Liver (tissue), 9 donors: Measurements from ENCODE around the gene ALG12. TPM values are rescaled to one million over a fixed set of nuclear protein-coding genes. Genes with fewer than 3 reads are reported as not detected.

Experiments
- DNase-seq: peaks from one replicate; pipeline ENCODE4 v3.0.0-alpha.2; 2017; ENCODE audit warnings: low spot score
- H3K27ac ChIP-seq, 2 donors: one replicate each; pipeline ENCODE4 v1.7.0; 2013; ENCODE audit warnings: inconsistent platforms in 2 of 2, low read length in 2 of 2, control low read depth in 1 of 2, low read depth in 1 of 2, mild to moderate bottlenecking in 1 of 2
- H3K27me3 ChIP-seq, 4 donors: one replicate each; pipeline versions ENCODE4 v1.6.1 to v1.7.0; 2013; ENCODE audit warnings: low read length in 3 of 4, inconsistent platforms in 1 of 4, mild to moderate bottlenecking in 1 of 4, moderate library complexity in 1 of 4; ENCODE audit not compliant: control insufficient read depth in 4 of 4, insufficient read depth in 4 of 4
- H3K36me3 ChIP-seq, 4 donors: one replicate each; pipeline versions ENCODE4 v1.6.1 to v1.7.0; 2013; ENCODE audit warnings: low read length in 3 of 4, mild to moderate bottlenecking in 3 of 4, low read depth in 1 of 4, moderate library complexity in 1 of 4; ENCODE audit not compliant: control insufficient read depth in 4 of 4, insufficient read depth in 3 of 4
- H3K4me1 ChIP-seq, 4 donors: one replicate each; pipeline versions ENCODE4 v1.6.1 to v1.7.0; 2013; ENCODE audit warnings: low read length in 3 of 4, mild to moderate bottlenecking in 3 of 4, moderate library complexity in 1 of 4; ENCODE audit not compliant: control insufficient read depth in 4 of 4, insufficient read depth in 4 of 4
- H3K4me3 ChIP-seq, 3 donors: one replicate each; pipeline versions ENCODE4 v1.6.1 to v1.7.0; 2013; ENCODE audit warnings: low read length in 3 of 3, control low read depth in 1 of 3, low read depth in 1 of 3, mild to moderate bottlenecking in 1 of 3
- H3K9ac ChIP-seq, 2 donors: one replicate each; pipeline ENCODE4 v1.7.0; 2013; ENCODE audit warnings: low read length in 2 of 2, mild to moderate bottlenecking in 2 of 2, moderate library complexity in 2 of 2, control low read depth in 1 of 2, low read depth in 1 of 2
- H3K9me3 ChIP-seq, 4 donors: one replicate each; pipeline versions ENCODE4 v1.6.1 to v1.7.0; 2013; ENCODE audit warnings: low read length in 3 of 4; ENCODE audit not compliant: control insufficient read depth in 4 of 4
- EGR1 ChIP-seq, 2 donors: IDR thresholded peaks; 2 replicates each; pipeline ENCODE4 v1.6.1; 2016 to 2018; ENCODE audit warnings: antibody characterized with exemption in 2 of 2, low read depth in 2 of 2
- FOXA1 ChIP-seq: IDR thresholded peaks from 2 replicates; pipeline ENCODE4 v1.6.1; 2016; ENCODE audit warnings: antibody characterized with exemption
- FOXA2 ChIP-seq: IDR thresholded peaks from 2 replicates; pipeline ENCODE4 v1.6.1; 2016; ENCODE audit warnings: antibody characterized with exemption
- GABPA ChIP-seq, 2 donors: IDR thresholded peaks in 1 of 2; conservative IDR thresholded peaks in 1 of 2; 2 replicates each; pipeline ENCODE4 v1.6.1; 2016; ENCODE audit warnings: antibody characterized with exemption in 2 of 2, mild to moderate bottlenecking in 1 of 2, moderate library complexity in 1 of 2
- HNF4A ChIP-seq, 2 donors: conservative IDR thresholded peaks; 2 replicates each; pipeline ENCODE4 v1.6.1; 2016; ENCODE audit warnings: antibody characterized with exemption in 2 of 2, mild to moderate bottlenecking in 2 of 2
- HNF4G ChIP-seq: IDR thresholded peaks from 2 replicates; pipeline ENCODE4 v1.6.1; 2016; ENCODE audit warnings: antibody characterized with exemption
- JUND ChIP-seq, 2 donors: IDR thresholded peaks; 2 replicates each; pipeline ENCODE4 v1.6.1; 2016; ENCODE audit warnings: antibody characterized with exemption in 2 of 2
- NR2F2 ChIP-seq: IDR thresholded peaks from 2 replicates; pipeline ENCODE4 v1.6.1; 2016; ENCODE audit warnings: antibody characterized with exemption
- RAD21 ChIP-seq, 2 donors: IDR thresholded peaks; 2 replicates each; pipeline ENCODE4 v1.6.1; 2016; ENCODE audit warnings: antibody characterized with exemption in 2 of 2, mild to moderate bottlenecking in 2 of 2
- RXRA ChIP-seq, 2 donors: IDR thresholded peaks; 2 replicates each; pipeline ENCODE4 v1.6.1; 2017 to 2018; ENCODE audit warnings: antibody characterized with exemption in 2 of 2, mild to moderate bottlenecking in 1 of 2
- SP1 ChIP-seq: IDR thresholded peaks from 2 replicates; pipeline ENCODE4 v1.6.1; 2018; ENCODE audit warnings: antibody characterized with exemption, mild to moderate bottlenecking
- TAF1 ChIP-seq: conservative IDR thresholded peaks from 2 replicates; pipeline ENCODE4 v1.6.1; 2016; ENCODE audit warnings: antibody characterized with exemption, mild to moderate bottlenecking
- YY1 ChIP-seq: IDR thresholded peaks from 2 replicates; pipeline ENCODE4 v1.6.1; 2016; ENCODE audit warnings: antibody characterized with exemption, mild to moderate bottlenecking
- WGBS: extraction: QIAGEN DNeasy Blood & Tissue Kit; methylation state at CpG from one replicate; pipeline ENCODE4 v1.1.7; 2013; 5-methylcytosine and 5-hydroxymethylcytosine counted together
- polyA plus RNA-seq, 2 donors: library from polyadenylated mRNA; stranded (reverse) in 1 of 2; unstranded in 1 of 2; fragments of 200-250 nt in 1 of 2; fragments of >200 nt in 1 of 2; fragmentation: Nextera tagmentation in 1 of 2; extraction: Ambion mirVana in 1 of 2; gene quantifications; one replicate each; pipeline versions ENCODE4 v1.2.1 to v1.2.3, GENCODE V29; 2013 to 2015
- total RNA-seq, 2 donors: library from RNA; depleted of rRNA; stranded (reverse); fragments of >200 nt; gene quantifications; one replicate each; pipeline ENCODE4 v1.2.3, GENCODE V29; 2014
- TF ChIP-seq, protein P1 (sequence below): IDR thresholded peaks from 2 replicates; pipeline ENCODE4 v1.6.1; 2016; ENCODE audit warnings: antibody characterized with exemption
- TF ChIP-seq, protein P2 (sequence below): IDR thresholded peaks from 2 replicates; pipeline ENCODE4 v1.6.1; 2016; ENCODE audit warnings: antibody characterized with exemption
- TF ChIP-seq, protein P3 (sequence below): IDR thresholded peaks from 2 replicates; pipeline ENCODE4 v1.6.1; 2016; ENCODE audit warnings: antibody characterized with exemption
- TF ChIP-seq, protein P4 (sequence below): IDR thresholded peaks from 2 replicates; pipeline ENCODE4 v1.6.1; 2016; ENCODE audit warnings: antibody characterized with exemption, mild to moderate bottlenecking
- TF ChIP-seq, protein P5 (sequence below): fragments of 150-350 bp; IDR thresholded peaks from 2 replicates; pipeline ENCODE4 v1.5.1; 2017; ENCODE audit warnings: improper control_type of control experiment, low read depth, low read length; ENCODE audit not compliant: missing input control
- donor health status: healthy.
- donor health status: healthy.
- donor health status: healthy.
- donor health status: healthy.
- donor health status: healthy.

The ALG12 gene
- total and polyA plus RNA-seq, 4 donors = 10.4 to 20.2 (median 14.0) TPM

DNA sequence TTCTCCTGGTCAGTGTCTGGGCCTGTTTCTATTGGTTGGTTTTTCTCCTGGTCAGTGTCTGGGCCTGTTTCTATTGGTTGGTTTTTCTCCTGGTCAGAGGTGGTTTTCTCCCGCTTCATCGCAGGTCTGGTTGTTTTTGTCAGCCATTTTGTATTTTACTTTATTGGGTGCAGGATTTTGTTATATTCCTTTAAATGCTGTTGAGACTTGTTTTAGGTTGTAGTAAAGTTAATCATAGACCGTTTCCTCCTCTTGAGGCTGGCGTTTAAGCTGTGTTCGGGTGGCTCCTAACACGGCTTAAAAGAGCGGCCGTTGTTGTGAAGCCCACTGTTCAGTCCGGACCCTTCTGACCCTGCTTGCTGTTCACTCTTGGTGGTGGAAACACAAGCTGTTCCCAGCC, 38.4 kb downstream of the ALG12 start:
- Histone ChIP-seq H3K4me3 (no peak overlapping the region), H3K4me1 (peaks cover 0 to 3% (median 0%) of the 10 kb centered on the region in 4 donors), H3K27me3 (no peaks in the 10 kb centered on the region), H3K9ac (no peak overlapping the region), H3K27ac (no peak overlapping the region), H3K9me3 (peaks cover 0 to 3% (median 0%) of the 10 kb centered on the region in 4 donors), H3K36me3 (peaks cover 0 to 11% (median 5%) of the 10 kb centered on the region in 4 donors)
- 96% methylated on average over 9 of the region's 9 CpGs for WGBS
- TF ChIP-seq, protein P1, sequence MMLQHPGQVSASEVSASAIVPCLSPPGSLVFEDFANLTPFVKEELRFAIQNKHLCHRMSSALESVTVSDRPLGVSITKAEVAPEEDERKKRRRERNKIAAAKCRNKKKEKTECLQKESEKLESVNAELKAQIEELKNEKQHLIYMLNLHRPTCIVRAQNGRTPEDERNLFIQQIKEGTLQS = no peak
- TF ChIP-seq SP1 (no peak), GABPA (IDR thresholded peaks at IDR 0.05 in 1 of 2, conservative IDR thresholded peaks at IDR 0.05 in 1 of 2) (no peak), FOXA1 (no peak), TAF1 (no peak), JUND (IDR thresholded peaks at IDR 0.05) (no peak), EGR1 (IDR thresholded peaks at IDR 0.05; ENCODE audit: low read depth in 2 of 2) (no peak)
- TF ChIP-seq, protein P2, sequence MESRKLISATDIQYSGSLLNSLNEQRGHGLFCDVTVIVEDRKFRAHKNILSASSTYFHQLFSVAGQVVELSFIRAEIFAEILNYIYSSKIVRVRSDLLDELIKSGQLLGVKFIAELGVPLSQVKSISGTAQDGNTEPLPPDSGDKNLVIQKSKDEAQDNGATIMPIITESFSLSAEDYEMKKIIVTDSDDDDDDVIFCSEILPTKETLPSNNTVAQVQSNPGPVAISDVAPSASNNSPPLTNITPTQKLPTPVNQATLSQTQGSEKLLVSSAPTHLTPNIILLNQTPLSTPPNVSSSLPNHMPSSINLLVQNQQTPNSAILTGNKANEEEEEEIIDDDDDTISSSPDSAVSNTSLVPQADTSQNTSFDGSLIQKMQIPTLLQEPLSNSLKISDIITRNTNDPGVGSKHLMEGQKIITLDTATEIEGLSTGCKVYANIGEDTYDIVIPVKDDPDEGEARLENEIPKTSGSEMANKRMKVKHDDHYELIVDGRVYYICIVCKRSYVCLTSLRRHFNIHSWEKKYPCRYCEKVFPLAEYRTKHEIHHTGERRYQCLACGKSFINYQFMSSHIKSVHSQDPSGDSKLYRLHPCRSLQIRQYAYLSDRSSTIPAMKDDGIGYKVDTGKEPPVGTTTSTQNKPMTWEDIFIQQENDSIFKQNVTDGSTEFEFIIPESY = no peak
- TF ChIP-seq, protein P3, sequence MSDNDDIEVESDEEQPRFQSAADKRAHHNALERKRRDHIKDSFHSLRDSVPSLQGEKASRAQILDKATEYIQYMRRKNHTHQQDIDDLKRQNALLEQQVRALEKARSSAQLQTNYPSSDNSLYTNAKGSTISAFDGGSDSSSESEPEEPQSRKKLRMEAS = no peak
- no peak for DNase-seq

DNA sequence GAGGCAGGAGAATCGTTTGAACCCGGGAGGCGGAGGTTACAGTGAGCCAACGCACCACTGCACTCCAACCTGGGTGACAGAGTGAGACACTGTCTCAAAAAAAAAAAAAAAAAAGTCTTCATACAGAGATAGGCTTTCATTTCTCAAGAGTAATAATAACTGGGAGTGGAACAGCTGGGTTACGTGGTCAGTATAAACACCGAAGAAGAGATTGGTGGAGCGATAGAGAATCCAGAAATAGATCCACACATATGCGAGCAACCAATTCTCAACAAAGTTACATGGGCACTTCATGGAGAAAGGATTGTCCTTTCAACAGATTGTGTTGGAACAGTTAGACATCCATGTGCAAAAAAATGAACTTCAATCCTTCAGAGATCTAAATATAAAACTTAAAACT, 40.0 kb downstream of the ALG12 start:
- peaks cover 0 to 3% (median 0%) of the 10 kb centered on the region in 4 donors for H3K9me3 ChIP-seq
- 98% methylated on average over 8 of the region's 8 CpGs for WGBS
- H3K9ac ChIP-seq = no peak overlapping the region

More for the DNA sequence above, 40.0 kb downstream of the ALG12 start:
- H3K4me3 ChIP-seq = no peak overlapping the region
- TF ChIP-seq, protein P1 = no peak
- no peak for TF ChIP-seq HNF4A (conservative IDR thresholded peaks at IDR 0.05)
- TF ChIP-seq RXRA (IDR thresholded peaks at IDR 0.05) = no peak
- TF ChIP-seq RAD21 (IDR thresholded peaks at IDR 0.05) = no peak
- no peak for TF ChIP-seq YY1
- TF ChIP-seq FOXA2 = no peak
- TF ChIP-seq TAF1 = no peak
- TF ChIP-seq, protein P4, sequence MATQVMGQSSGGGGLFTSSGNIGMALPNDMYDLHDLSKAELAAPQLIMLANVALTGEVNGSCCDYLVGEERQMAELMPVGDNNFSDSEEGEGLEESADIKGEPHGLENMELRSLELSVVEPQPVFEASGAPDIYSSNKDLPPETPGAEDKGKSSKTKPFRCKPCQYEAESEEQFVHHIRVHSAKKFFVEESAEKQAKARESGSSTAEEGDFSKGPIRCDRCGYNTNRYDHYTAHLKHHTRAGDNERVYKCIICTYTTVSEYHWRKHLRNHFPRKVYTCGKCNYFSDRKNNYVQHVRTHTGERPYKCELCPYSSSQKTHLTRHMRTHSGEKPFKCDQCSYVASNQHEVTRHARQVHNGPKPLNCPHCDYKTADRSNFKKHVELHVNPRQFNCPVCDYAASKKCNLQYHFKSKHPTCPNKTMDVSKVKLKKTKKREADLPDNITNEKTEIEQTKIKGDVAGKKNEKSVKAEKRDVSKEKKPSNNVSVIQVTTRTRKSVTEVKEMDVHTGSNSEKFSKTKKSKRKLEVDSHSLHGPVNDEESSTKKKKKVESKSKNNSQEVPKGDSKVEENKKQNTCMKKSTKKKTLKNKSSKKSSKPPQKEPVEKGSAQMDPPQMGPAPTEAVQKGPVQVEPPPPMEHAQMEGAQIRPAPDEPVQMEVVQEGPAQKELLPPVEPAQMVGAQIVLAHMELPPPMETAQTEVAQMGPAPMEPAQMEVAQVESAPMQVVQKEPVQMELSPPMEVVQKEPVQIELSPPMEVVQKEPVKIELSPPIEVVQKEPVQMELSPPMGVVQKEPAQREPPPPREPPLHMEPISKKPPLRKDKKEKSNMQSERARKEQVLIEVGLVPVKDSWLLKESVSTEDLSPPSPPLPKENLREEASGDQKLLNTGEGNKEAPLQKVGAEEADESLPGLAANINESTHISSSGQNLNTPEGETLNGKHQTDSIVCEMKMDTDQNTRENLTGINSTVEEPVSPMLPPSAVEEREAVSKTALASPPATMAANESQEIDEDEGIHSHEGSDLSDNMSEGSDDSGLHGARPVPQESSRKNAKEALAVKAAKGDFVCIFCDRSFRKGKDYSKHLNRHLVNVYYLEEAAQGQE = no peak
- no peak for TF ChIP-seq FOXA1
- TF ChIP-seq NR2F2 = no peak
- no peak for TF ChIP-seq HNF4G
- TF ChIP-seq, protein P3 = no peak
- no peak for TF ChIP-seq GABPA (IDR thresholded peaks at IDR 0.05 in 1 of 2, conservative IDR thresholded peaks at IDR 0.05 in 1 of 2)
- no peak for TF ChIP-seq EGR1 (IDR thresholded peaks at IDR 0.05; ENCODE audit: low read depth in 2 of 2)
- no peak for TF ChIP-seq SP1
- TF ChIP-seq, protein P2 = no peak
- TF ChIP-seq, protein P5, sequence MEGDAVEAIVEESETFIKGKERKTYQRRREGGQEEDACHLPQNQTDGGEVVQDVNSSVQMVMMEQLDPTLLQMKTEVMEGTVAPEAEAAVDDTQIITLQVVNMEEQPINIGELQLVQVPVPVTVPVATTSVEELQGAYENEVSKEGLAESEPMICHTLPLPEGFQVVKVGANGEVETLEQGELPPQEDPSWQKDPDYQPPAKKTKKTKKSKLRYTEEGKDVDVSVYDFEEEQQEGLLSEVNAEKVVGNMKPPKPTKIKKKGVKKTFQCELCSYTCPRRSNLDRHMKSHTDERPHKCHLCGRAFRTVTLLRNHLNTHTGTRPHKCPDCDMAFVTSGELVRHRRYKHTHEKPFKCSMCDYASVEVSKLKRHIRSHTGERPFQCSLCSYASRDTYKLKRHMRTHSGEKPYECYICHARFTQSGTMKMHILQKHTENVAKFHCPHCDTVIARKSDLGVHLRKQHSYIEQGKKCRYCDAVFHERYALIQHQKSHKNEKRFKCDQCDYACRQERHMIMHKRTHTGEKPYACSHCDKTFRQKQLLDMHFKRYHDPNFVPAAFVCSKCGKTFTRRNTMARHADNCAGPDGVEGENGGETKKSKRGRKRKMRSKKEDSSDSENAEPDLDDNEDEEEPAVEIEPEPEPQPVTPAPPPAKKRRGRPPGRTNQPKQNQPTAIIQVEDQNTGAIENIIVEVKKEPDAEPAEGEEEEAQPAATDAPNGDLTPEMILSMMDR = no peak
- TF ChIP-seq JUND (IDR thresholded peaks at IDR 0.05) = no peak
- H3K4me1 ChIP-seq = peaks cover 0 to 3% (median 0%) of the 10 kb centered on the region in 4 donors
- no peak overlapping the region for H3K27ac ChIP-seq
- H3K27me3 ChIP-seq = no peaks in the 10 kb centered on the region
- no peaks in the 10 kb centered on the region for H3K36me3 ChIP-seq
- no peak for DNase-seq
